K562 (cell line): ENCODE results near the gene SESN3.

Experiments used
- ARID4B ChIP-seq: sonication (generic); formaldehyde crosslinking; IDR thresholded peaks from 2 replicates; pipeline ENCODE4 v1.8.0; 2022; ENCODE audit warnings: mild to moderate bottlenecking, missing genetic modification reagents
- BACH1 ChIP-seq: fragments of 200-800 bp; sonication (Bioruptor generic); IDR thresholded peaks from 2 replicates; pipeline ENCODE4 v1.6.1; 2016; ENCODE audit warnings: missing genetic modification characterization, missing compliant biosample characterization
- CHD4 ChIP-seq: fragments of 200-600 bp; sonication (generic); IDR thresholded peaks from 3 replicates; pipeline ENCODE4 v1.6.1; 2012; ENCODE audit warnings: low read depth, mild to moderate bottlenecking, mixed read lengths, low read length, inconsistent platforms; ENCODE audit not compliant: insufficient read depth, insufficient replicate concordance, poor library complexity, severe bottlenecking
- CREB1 ChIP-seq, 2 experiments: sonication (generic) in 1 of 2; formaldehyde crosslinking in 1 of 2; IDR thresholded peaks; 2 replicates each; pipeline versions ENCODE4 v1.6.1 to v1.8.0; 2012 to 2022; ENCODE audit warnings: inconsistent platforms in 1 of 2, mild to moderate bottlenecking in 1 of 2, missing genetic modification reagents in 1 of 2, moderate library complexity in 1 of 2
- CTCF ChIP-seq, 3 experiments: IDR thresholded peaks in 2 of 3; conservative IDR thresholded peaks in 1 of 3; 2 replicates each; pipeline ENCODE4 v1.5.1; 2011 to 2012; ENCODE audit warnings: low read length in 3 of 3, mild to moderate bottlenecking in 3 of 3, control low read depth in 2 of 3, improper control_type of control experiment in 1 of 3, inconsistent platforms in 1 of 3, low read depth in 1 of 3, mixed read lengths in 1 of 3, moderate library complexity in 1 of 3; ENCODE audit not compliant: insufficient read depth in 2 of 3
- E2F4 ChIP-seq: sonication (generic); formaldehyde crosslinking; IDR thresholded peaks from 2 replicates; pipeline ENCODE4 v1.8.0; 2022; ENCODE audit warnings: mild to moderate bottlenecking, low read depth, missing genetic modification reagents
- MAFG ChIP-seq: fragments of 450-650 bp; conservative IDR thresholded peaks from 2 replicates; pipeline ENCODE4 v1.6.1; 2016; ENCODE audit warnings: missing genetic modification characterization, missing compliant biosample characterization
- POLR2A ChIP-seq: fragments of 450-650 bp; conservative IDR thresholded peaks from 2 replicates; pipeline ENCODE4 v1.6.1; 2016
- SMAD3 ChIP-seq: fragments of 450-650 bp; formaldehyde crosslinking; conservative IDR thresholded peaks from 2 replicates; pipeline ENCODE4 v1.4.0; 2020; ENCODE audit warnings: mild to moderate bottlenecking
- ZNF24 ChIP-seq: fragments of 450-650 bp; IDR thresholded peaks from 2 replicates; pipeline ENCODE4 v1.6.1; 2016
- ZNF274 ChIP-seq: IDR thresholded peaks from 2 replicates; pipeline ENCODE4 v1.6.1; 2011; ENCODE audit warnings: low read depth, mild to moderate bottlenecking, low read length, moderate library complexity, borderline replicate concordance

GRCh38 chr11:95229199-95229992, 1.6 kb downstream of the SESN3 start:
- TF ChIP-seq ARID4B (CRISPR knock-in tag) (no peak), ZNF274 (no peak), CTCF (IDR thresholded peaks at IDR 0.05 in 2 of 3, conservative IDR thresholded peaks at IDR 0.05 in 1 of 3; ENCODE audit: insufficient read depth in 2 of 3, low read depth in 1 of 3, low read length in 3 of 3) (no peak), SMAD3 (CRISPR knock-in tag) (no peak), BACH1 (tag) (no peak), ZNF24 (no peak), CREB1 (IDR thresholded peaks at IDR 0.05) (no peak), CREB1 (CRISPR knock-in tag; IDR thresholded peaks at IDR 0.05) (no peak), E2F4 (CRISPR knock-in tag) (no peak), CHD4 (no peak), MAFG (tag) (peak; percentile 91), POLR2A (no peak)
